Urinary bladder (tissue), 4 donors: Measurements from ENCODE around the gene NGFR. TPM values are rescaled to one million over a fixed set of nuclear protein-coding genes. Genes with fewer than 3 reads are reported as not detected.
"Not testable (repeated sequence)": the region's sequence is repeated elsewhere in the genome, so short reads cannot be mapped to it uniquely, and the experiment has no call there.

Experiments
- DNase-seq: peaks from one replicate; pipeline ENCODE4 v3.0.0-alpha.2; 2015; ENCODE audit errors: extremely low spot score
- H3K27ac ChIP-seq: one replicate; pipeline ENCODE4 v1.5.1; 2013; ENCODE audit warnings: low read depth, mild to moderate bottlenecking, moderate library complexity
- H3K36me3 ChIP-seq: one replicate; pipeline ENCODE4 v1.6.1; 2013; ENCODE audit warnings: mild to moderate bottlenecking, moderate library complexity; ENCODE audit not compliant: insufficient read depth
- H3K4me1 ChIP-seq: one replicate; pipeline ENCODE4 v1.6.1; 2013; ENCODE audit warnings: mild to moderate bottlenecking, moderate library complexity; ENCODE audit not compliant: insufficient read depth
- H3K4me3 ChIP-seq: one replicate; pipeline ENCODE4 v1.5.1; 2013; ENCODE audit warnings: low read depth, low read length
- whole genome bisulfite sequencing: extraction: QIAGEN DNeasy Blood & Tissue Kit; methylation state at CpG from one replicate; pipeline ENCODE4 v1.1.7; 2013; 5-methylcytosine and 5-hydroxymethylcytosine counted together
- polyA plus RNA-seq: library from polyadenylated mRNA; stranded (reverse); fragments of 200-250 nt; gene quantifications from one replicate; pipeline ENCODE4 v1.2.3, GENCODE V29; 2013
- total RNA-seq: library from RNA; depleted of rRNA; stranded (reverse); fragments of >200 nt; gene quantifications from one replicate; pipeline ENCODE4 v1.2.3, GENCODE V29; 2014
- donor health status: healthy with polysubstance abuse.
- donor health status: healthy.

The NGFR gene
- total and polyA plus RNA-seq, 2 donors, result 11.7 to 18.4 TPM

GRCh38 chr17:49545806-49546545 lies 50.9 kb downstream of the NGFR start:
- no peak for DNase-seq
- H3K27ac ChIP-seq, result no peak overlapping the region
- 77% methylated on average over 15 of the region's 15 CpGs for WGBS

GRCh38 chr17:49546546-49547535 lies 51.7 kb downstream of the NGFR start:
- no peak overlapping the region for H3K27ac ChIP-seq
- H3K4me3 ChIP-seq, result no peak overlapping the region
- no peaks in the 10 kb centered on the region for H3K4me1 ChIP-seq
- 86% methylated on average over 18 of the region's 18 CpGs for WGBS
- no peak for DNase-seq
- no peaks in the 10 kb centered on the region for H3K36me3 ChIP-seq

More at GRCh38 chr17:49545806-49546545, 50.9 kb downstream of the NGFR start:
- Histone ChIP-seq H3K4me1 (no peaks in the 10 kb centered on the region), H3K4me3 (no peak overlapping the region), H3K36me3 (no peaks in the 10 kb centered on the region)

GRCh38 chr17:49547566-49547965 lies 52.5 kb downstream of the NGFR start:
- no peaks in the 10 kb centered on the region for H3K36me3 ChIP-seq
- no peak overlapping the region for H3K27ac ChIP-seq
- 71% methylated on average over 9 of the region's 9 CpGs for WGBS
- H3K4me1 ChIP-seq, result no peaks in the 10 kb centered on the region
- no peak for DNase-seq
- no peak overlapping the region for H3K4me3 ChIP-seq

- Histone ChIP-seq H3K36me3 (no peaks in the 10 kb centered on the region), H3K4me1 (no peaks in the 10 kb centered on the region), H3K27ac (no peak overlapping the region), H3K4me3 (no peak overlapping the region)
- 71% methylated on average over 12 of the region's 12 CpGs for WGBS
- no peak for DNase-seq
Observed at GRCh38 chr17:49548051-49548505, 53.0 kb downstream of the NGFR start.

- whole genome bisulfite sequencing, result 79% methylated on average over 8 of the region's 8 CpGs
- Histone ChIP-seq H3K27ac (no peak overlapping the region), H3K4me3 (no peak overlapping the region), H3K36me3 (no peaks in the 10 kb centered on the region), H3K4me1 (no peaks in the 10 kb centered on the region)
- no peak for DNase-seq
Observed at GRCh38 chr17:49548506-49549310, 53.6 kb downstream of the NGFR start.

- 97% methylated on average over 6 of the region's 6 CpGs for WGBS
- no peak for DNase-seq
- H3K4me1 ChIP-seq, result no peaks in the 10 kb centered on the region
- no peak overlapping the region for H3K27ac ChIP-seq
- H3K4me3 ChIP-seq, result no peak overlapping the region
- no peaks in the 10 kb centered on the region for H3K36me3 ChIP-seq
Observed at GRCh38 chr17:49549311-49549605, 54.2 kb downstream of the NGFR start.

- no peak for DNase-seq
Observed at GRCh38 chr17:49549691-49550678, 54.9 kb downstream of the NGFR start.

GRCh38 chr17:49550764-49551163 lies 55.7 kb downstream of the NGFR start:
- H3K27ac ChIP-seq, H3K4me1 ChIP-seq, H3K36me3 ChIP-seq, H3K4me3 ChIP-seq, DNase-seq: not testable (repeated sequence)
- 95% methylated on average over 9 of the region's 9 CpGs for WGBS

More at GRCh38 chr17:49549691-49550678, 54.9 kb downstream of the NGFR start:
- Histone ChIP-seq H3K4me1 (no peaks in the 10 kb centered on the region), H3K4me3 (no peak overlapping the region), H3K27ac (no peak overlapping the region), H3K36me3 (no peaks in the 10 kb centered on the region)
- 93% methylated on average over 20 of the region's 20 CpGs for WGBS

GRCh38 chr17:49551221-49552069 lies 56.4 kb downstream of the NGFR start:
- DNase-seq, result no peak
- Histone ChIP-seq H3K4me1 (no peaks in the 10 kb centered on the region), H3K27ac (no peak overlapping the region), H3K36me3 (no peaks in the 10 kb centered on the region), H3K4me3 (no peak overlapping the region)
- WGBS, result 88% methylated on average over 12 of the region's 12 CpGs

- no peak overlapping the region for H3K4me3 ChIP-seq
- DNase-seq, result no peak
- H3K27ac ChIP-seq, result no peak overlapping the region
- WGBS, result 81% methylated on average over 27 of the region's 27 CpGs
- H3K36me3 ChIP-seq, result no peaks in the 10 kb centered on the region
- no peaks in the 10 kb centered on the region for H3K4me1 ChIP-seq
Observed at GRCh38 chr17:49552070-49552751, 57.1 kb downstream of the NGFR start.

- DNase-seq, result no peak
- no peak overlapping the region for H3K27ac ChIP-seq
- H3K4me1 ChIP-seq, result no peaks in the 10 kb centered on the region
- 81% methylated on average over 8 of the region's 8 CpGs for WGBS
- no peaks in the 10 kb centered on the region for H3K36me3 ChIP-seq
- no peak overlapping the region for H3K4me3 ChIP-seq
Observed at GRCh38 chr17:49553676-49554335, 58.7 kb downstream of the NGFR start.
